Panc1 (cell line): ENCODE results near the gene LAMP1. TPM values are rescaled to one million over a fixed set of nuclear protein-coding genes. Genes with fewer than 3 reads are reported as not detected.

Experiments
- ATAC-seq: fragments of 200-7000 bp; cut with Tn5 transposase; 2 replicates; pipeline ENCODE4 v1.9.1; 2020; ENCODE audit warnings: mild to moderate bottlenecking, moderate library complexity
- BruUV-seq: library from RNA; stranded (reverse); fragments of 400-500 nt; replicated peaks from 2 replicates; lab custom pipeline; 2021; lab: Mats Ljungman, UMichigan
- CTCF ChIA-PET: fragments of 300-600 bp; sonication (Branson Sonifier 250); formaldehyde crosslinking; loops from one replicate; lab custom pipeline; 2022; ENCODE audit warnings: antibody characterized with exemption; lab: Charles Lee
- POLR2A ChIA-PET: fragments of 300-600 bp; sonication (Branson Sonifier 250); formaldehyde crosslinking; loops from one replicate; lab custom pipeline; 2022; ENCODE audit warnings: antibody characterized with exemption; lab: Charles Lee
- DNase-seq: peaks from one replicate; pipeline ENCODE4 v3.0.0-alpha.2; 2010; ENCODE audit warnings: low read depth, low spot score
- H3K27ac ChIP-seq: 2 replicates; pipeline ENCODE4 v1.5.1; 2011; ENCODE audit warnings: mild to moderate bottlenecking, low read length, inconsistent platforms
- H3K27me3 ChIP-seq: fragments of 200-500 bp; sonication (Bioruptor generic); 2 replicates; pipeline ENCODE4 v1.6.0; 2014; ENCODE audit warnings: low read length, inconsistent platforms; ENCODE audit not compliant: control insufficient read depth, insufficient read depth
- H3K36me3 ChIP-seq: fragments of 200-500 bp; sonication (Bioruptor generic); 2 replicates; pipeline ENCODE4 v1.5.1; 2014; ENCODE audit warnings: inconsistent platforms, mild to moderate bottlenecking, low read length, moderate library complexity; ENCODE audit not compliant: control insufficient read depth, insufficient read depth
- H3K4me1 ChIP-seq: 2 replicates; pipeline ENCODE4 v1.5.1; 2011; ENCODE audit warnings: inconsistent platforms, mild to moderate bottlenecking, low read length, moderate library complexity; ENCODE audit not compliant: control insufficient read depth, insufficient read depth
- H3K4me3 ChIP-seq, 2 experiments: 2 replicates each; pipeline ENCODE4 v1.5.1; 2011 to 2012; ENCODE audit warnings: low read depth in 2 of 2, low read length in 2 of 2, mild to moderate bottlenecking in 2 of 2, inconsistent platforms in 1 of 2, moderate library complexity in 1 of 2
- H3K9me3 ChIP-seq: fragments of 200-500 bp; sonication (Bioruptor generic); 2 replicates; pipeline ENCODE4 v1.5.1; 2014; ENCODE audit warnings: low read depth, mild to moderate bottlenecking, inconsistent platforms, low read length, moderate library complexity; ENCODE audit not compliant: control insufficient read depth, insufficient read depth
- CTCF ChIP-seq: fragments of 450-650 bp; IDR thresholded peaks from 2 replicates; pipeline ENCODE4 v1.5.1; 2017; ENCODE audit warnings: mild to moderate bottlenecking
- POLR2AphosphoS5 ChIP-seq: IDR thresholded peaks from 2 replicates; pipeline ENCODE4 v1.6.1; 2012; ENCODE audit warnings: mild to moderate bottlenecking, low read depth, low read length, moderate library complexity
- SIN3A ChIP-seq: IDR thresholded peaks from 2 replicates; pipeline ENCODE4 v1.6.1; 2012; ENCODE audit warnings: low read depth, mild to moderate bottlenecking, low read length, moderate library complexity, borderline replicate concordance; ENCODE audit not compliant: insufficient read depth
- TCF7L2 ChIP-seq: IDR thresholded peaks from 2 replicates; pipeline ENCODE4 v1.6.1; 2011; ENCODE audit warnings: mild to moderate bottlenecking, low read depth, low read length, inconsistent platforms
- in situ Hi-C: cut with HindIII; loops from 2 replicates; pipeline ENCODE4 v1.10.0; 2016; ENCODE audit warnings: low sequenced_read_pairs, low pct_unique_long_range_greater_than_20kb
- intact Hi-C: fragments of 100-400 bp; cut with micrococcal nuclease; formaldehyde crosslinking; loops from one replicate; pipeline ENCODE4 v1.10.0; 2022; ENCODE audit not compliant: unreplicated experiment
- total RNA-seq: library from RNA; stranded (reverse); gene quantifications from one replicate; pipeline ENCODE4 v1.2.1, GENCODE V29; 2021; ENCODE audit not compliant: unreplicated experiment
- TF ChIP-seq, protein P1 (sequence below), 2 experiments: IDR thresholded peaks; 2 replicates each; pipeline ENCODE4 v1.6.1; 2011 to 2012; ENCODE audit warnings: low read depth in 2 of 2, control low read depth in 1 of 2, low read length in 1 of 2, mild to moderate bottlenecking in 1 of 2, moderate library complexity in 1 of 2; ENCODE audit not compliant: insufficient read depth in 1 of 2

The LAMP1 gene
- total RNA-seq, 1 experiment from 2014 or later: 212 TPM

- no TSS peak for BruUV-seq
- Histone ChIP-seq H3K27me3 (no peaks in the 10 kb centered on the region), H3K9me3 (no peaks in the 10 kb centered on the region), H3K27ac (no peak overlapping the region), H3K4me3 (no peak overlapping the region), H3K36me3 (no peaks in the 10 kb centered on the region), H3K4me1 (no peaks in the 10 kb centered on the region; the same call in 1 of the 2 replicates)
- POLR2A ChIA-PET: no interaction called here
- in situ Hi-C loops: no loop called here
- CTCF ChIA-PET: no interaction called here
- intact Hi-C loops: no loop called here
- DNase-seq: no peak
- TF ChIP-seq TCF7L2 (no peak), CTCF (no peak), SIN3A (no peak), POLR2AphosphoS5 (no peak)
- TF ChIP-seq, protein P1, sequence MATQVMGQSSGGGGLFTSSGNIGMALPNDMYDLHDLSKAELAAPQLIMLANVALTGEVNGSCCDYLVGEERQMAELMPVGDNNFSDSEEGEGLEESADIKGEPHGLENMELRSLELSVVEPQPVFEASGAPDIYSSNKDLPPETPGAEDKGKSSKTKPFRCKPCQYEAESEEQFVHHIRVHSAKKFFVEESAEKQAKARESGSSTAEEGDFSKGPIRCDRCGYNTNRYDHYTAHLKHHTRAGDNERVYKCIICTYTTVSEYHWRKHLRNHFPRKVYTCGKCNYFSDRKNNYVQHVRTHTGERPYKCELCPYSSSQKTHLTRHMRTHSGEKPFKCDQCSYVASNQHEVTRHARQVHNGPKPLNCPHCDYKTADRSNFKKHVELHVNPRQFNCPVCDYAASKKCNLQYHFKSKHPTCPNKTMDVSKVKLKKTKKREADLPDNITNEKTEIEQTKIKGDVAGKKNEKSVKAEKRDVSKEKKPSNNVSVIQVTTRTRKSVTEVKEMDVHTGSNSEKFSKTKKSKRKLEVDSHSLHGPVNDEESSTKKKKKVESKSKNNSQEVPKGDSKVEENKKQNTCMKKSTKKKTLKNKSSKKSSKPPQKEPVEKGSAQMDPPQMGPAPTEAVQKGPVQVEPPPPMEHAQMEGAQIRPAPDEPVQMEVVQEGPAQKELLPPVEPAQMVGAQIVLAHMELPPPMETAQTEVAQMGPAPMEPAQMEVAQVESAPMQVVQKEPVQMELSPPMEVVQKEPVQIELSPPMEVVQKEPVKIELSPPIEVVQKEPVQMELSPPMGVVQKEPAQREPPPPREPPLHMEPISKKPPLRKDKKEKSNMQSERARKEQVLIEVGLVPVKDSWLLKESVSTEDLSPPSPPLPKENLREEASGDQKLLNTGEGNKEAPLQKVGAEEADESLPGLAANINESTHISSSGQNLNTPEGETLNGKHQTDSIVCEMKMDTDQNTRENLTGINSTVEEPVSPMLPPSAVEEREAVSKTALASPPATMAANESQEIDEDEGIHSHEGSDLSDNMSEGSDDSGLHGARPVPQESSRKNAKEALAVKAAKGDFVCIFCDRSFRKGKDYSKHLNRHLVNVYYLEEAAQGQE (IDR thresholded peaks at IDR 0.05; ENCODE audit: insufficient read depth in 1 of 2, low read depth in 2 of 2, low read length in 1 of 2): no peak
- ATAC-seq: no peak
Measured at GRCh38 chr13:113350938-113351335, 53.9 kb downstream of the LAMP1 start.

GRCh38 chr13:113351514-113352026 is 54.5 kb downstream of the LAMP1 start:
- no peaks in the 10 kb centered on the region; the same call in 1 of the 2 replicates for H3K4me1 ChIP-seq
- ChIA-PET CTCF (no interaction called here), POLR2A (no interaction called here)
- no peak for TF ChIP-seq POLR2AphosphoS5
- TF ChIP-seq TCF7L2: no peak
- no peak for TF ChIP-seq CTCF
- TF ChIP-seq, protein P1 (IDR thresholded peaks at IDR 0.05; ENCODE audit: insufficient read depth in 1 of 2, low read depth in 2 of 2, low read length in 1 of 2): no peak
- no peak for TF ChIP-seq SIN3A
- no peaks in the 10 kb centered on the region for H3K36me3 ChIP-seq
- no peak overlapping the region for H3K4me3 ChIP-seq
- DNase-seq: no peak
- H3K27me3 ChIP-seq: no peaks in the 10 kb centered on the region
- H3K27ac ChIP-seq: no peak overlapping the region
- in situ Hi-C loops: no loop called here
- ATAC-seq: no peak
- no TSS peak for BruUV-seq
- H3K9me3 ChIP-seq: no peaks in the 10 kb centered on the region
- intact Hi-C loops: no loop called here
